HepG2 (cell line): ENCODE data around the gene GPN2. TPM values are rescaled to one million over a fixed set of nuclear protein-coding genes. Genes with fewer than 3 reads are reported as not detected.

ENCODE experiments used
- CHD2 ChIP-seq: IDR thresholded peaks from 2 replicates; pipeline ENCODE4 v1.6.1; 2011; ENCODE audit warnings: low read depth, low read length, improper control_type of control experiment
- ESRRA ChIP-seq: sonication (generic); formaldehyde crosslinking; IDR thresholded peaks from 2 replicates; pipeline ENCODE4 v1.5.1; 2020; ENCODE audit warnings: mild to moderate bottlenecking, low read depth, missing genetic modification reagents
- FOSL2 ChIP-seq: sonication (generic); formaldehyde crosslinking; IDR thresholded peaks from 2 replicates; pipeline ENCODE4 v1.4.0; 2020; ENCODE audit warnings: missing genetic modification reagents
- GATAD2A ChIP-seq: IDR thresholded peaks from 2 replicates; pipeline ENCODE4 v1.6.1; 2016
- PBX3 ChIP-seq: sonication (generic); formaldehyde crosslinking; IDR thresholded peaks from 2 replicates; pipeline ENCODE4 v1.8.1; 2023; ENCODE audit warnings: missing genetic modification reagents, inconsistent platforms, borderline replicate concordance
- POGK ChIP-seq: sonication (generic); formaldehyde crosslinking; conservative IDR thresholded peaks from 2 replicates; pipeline ENCODE4 v1.8.0; 2022; ENCODE audit warnings: mild to moderate bottlenecking, moderate library complexity, missing genetic modification reagents
- RAD21 ChIP-seq: fragments of 450-650 bp; formaldehyde crosslinking; IDR thresholded peaks from 2 replicates; pipeline ENCODE4 v1.5.0; 2020; ENCODE audit warnings: mild to moderate bottlenecking
- SP2 ChIP-seq: sonication (generic); formaldehyde crosslinking; IDR thresholded peaks from 2 replicates; pipeline ENCODE4 v1.5.1; 2020; ENCODE audit warnings: mild to moderate bottlenecking, missing genetic modification reagents
- STAG1 ChIP-seq: sonication (generic); formaldehyde crosslinking; IDR thresholded peaks from 2 replicates; pipeline ENCODE4 v1.4.0; 2020; ENCODE audit warnings: missing genetic modification reagents
- TCF12 ChIP-seq, 2 experiments: fragments of 450-650 bp in 1 of 2; sonication (generic) in 1 of 2; formaldehyde crosslinking in 1 of 2; IDR thresholded peaks; 2 replicates each; pipeline versions ENCODE4 v1.6.1 to v1.8.0; 2017 to 2022; ENCODE audit warnings: antibody characterized with exemption in 1 of 2, mild to moderate bottlenecking in 1 of 2, missing genetic modification reagents in 1 of 2, moderate library complexity in 1 of 2
- TCF7 ChIP-seq: sonication (generic); IDR thresholded peaks from 2 replicates; pipeline ENCODE4 v1.6.1; 2016; ENCODE audit warnings: antibody characterized with exemption, low read depth
- ZBTB10 ChIP-seq: sonication (generic); formaldehyde crosslinking; IDR thresholded peaks from 2 replicates; pipeline ENCODE4 v1.4.0; 2020; ENCODE audit warnings: missing genetic modification reagents, borderline replicate concordance
- ZBTB14 ChIP-seq: sonication (generic); formaldehyde crosslinking; IDR thresholded peaks from 2 replicates; pipeline ENCODE4 v1.4.0; 2020; ENCODE audit warnings: missing genetic modification reagents
- ZBTB37 ChIP-seq: sonication (generic); formaldehyde crosslinking; IDR thresholded peaks from 2 replicates; pipeline ENCODE4 v1.4.0; 2020; ENCODE audit warnings: mild to moderate bottlenecking, missing genetic modification reagents
- ZFP82 ChIP-seq: sonication (generic); formaldehyde crosslinking; IDR thresholded peaks from 2 replicates; pipeline ENCODE4 v1.5.1; 2020; ENCODE audit warnings: mild to moderate bottlenecking, missing genetic modification reagents, borderline replicate concordance
- ZNF180 ChIP-seq: sonication (generic); formaldehyde crosslinking; IDR thresholded peaks from 2 replicates; pipeline ENCODE4 v1.4.0; 2020; ENCODE audit warnings: low read depth, missing genetic modification reagents, borderline replicate concordance
- ZNF276 ChIP-seq: sonication (generic); formaldehyde crosslinking; IDR thresholded peaks from 2 replicates; pipeline ENCODE4 v1.4.0; 2020; ENCODE audit warnings: mild to moderate bottlenecking, low read depth, missing genetic modification reagents
- ZNF552 ChIP-seq: sonication (generic); formaldehyde crosslinking; IDR thresholded peaks from 2 replicates; pipeline ENCODE4 v1.9.0; 2022; ENCODE audit warnings: missing genetic modification reagents, mild to moderate bottlenecking, borderline replicate concordance
- ZNF598 ChIP-seq: sonication (generic); formaldehyde crosslinking; IDR thresholded peaks from 2 replicates; pipeline ENCODE4 v1.5.1; 2020; ENCODE audit warnings: mild to moderate bottlenecking, missing genetic modification reagents, borderline replicate concordance
- ZSCAN12 ChIP-seq: sonication (generic); formaldehyde crosslinking; IDR thresholded peaks from 2 replicates; pipeline ENCODE4 v1.9.0; 2021; ENCODE audit warnings: mild to moderate bottlenecking, missing genetic modification reagents
- polyA plus RNA-seq, 8 experiments: library from polyadenylated mRNA; depleted of rRNA in 3 of 8; stranded (reverse) in 7 of 8; unstranded in 1 of 8; fragments of >200 nt; fragmentation: Illumina TruSeq in 4 of 8; extraction: Trizol in 4 of 8; gene quantifications; 2 replicates each; pipeline versions ENCODE4 v1.2.1 to v1.2.3, GENCODE V29; 2011 to 2016; ENCODE audit warnings: low read depth in 4 of 8, missing spikeins in 1 of 8, mixed read lengths in 1 of 8; ENCODE audit not compliant: insufficient read depth in 1 of 8
- total RNA-seq, 5 experiments: library from RNA; depleted of rRNA; stranded (reverse); fragments of >200 nt; fragmentation: Illumina TruSeq; extraction: Trizol; gene quantifications; 2 replicates each; pipeline ENCODE4 v1.2.3, GENCODE V29; 2016; ENCODE audit warnings: low read depth in 1 of 5

Gene GPN2
- total and polyA plus RNA-seq, 2 of the 13 experiments (the other 11 are each of a cell fraction or from before 2014, with no cell fraction given), result 19.3 to 38.9 TPM

GRCh38 chr1:26853156-26853555, 36.9 kb downstream of the GPN2 start (continued):
- TF ChIP-seq ZNF552 (no peak), ZBTB14 (CRISPR knock-in tag) (no peak), ZNF180 (CRISPR knock-in tag) (no peak), RAD21 (CRISPR knock-in tag) (peak; percentile 90), ZNF276 (CRISPR knock-in tag) (no peak), PBX3 (CRISPR knock-in tag) (no peak), POGK (CRISPR knock-in tag) (no peak), ESRRA (CRISPR knock-in tag) (no peak), ZSCAN12 (CRISPR knock-in tag) (no peak), TCF12 (IDR thresholded peaks at IDR 0.05) (no peak), TCF12 (CRISPR knock-in tag; IDR thresholded peaks at IDR 0.05) (no peak), ZNF598 (CRISPR knock-in tag) (no peak), SP2 (CRISPR knock-in tag) (no peak), FOSL2 (CRISPR knock-in tag) (peak; percentile 35), TCF7 (no peak), STAG1 (CRISPR knock-in tag) (peak; percentile 83), ZFP82 (no peak), ZBTB37 (CRISPR knock-in tag) (no peak), ZBTB10 (CRISPR knock-in tag) (no peak), CHD2 (no peak), GATAD2A (0 out of 2 replicates have a peak, but pooled peaks have one; percentile 18)
